Activated CD4-positive, alpha-beta T cell treated with anti-CD3 and anti-CD28 coated beads, Interleukin-2, amount 50 U/mL, for 1 hour (primary cell): ENCODE results near the gene TNFRSF9.
A peak's percentile ranks its signal among the peaks of the same experiment; 100 is the strongest.
"Not testable (repeated sequence)": the region's sequence is repeated elsewhere in the genome, so short reads cannot be mapped to it uniquely, and the experiment has no call there.

ENCODE experiments used
- DNase-seq: peaks from one replicate; pipeline ENCODE4 v3.0.0-alpha.2; 2020

Gene TNFRSF9

DNA sequence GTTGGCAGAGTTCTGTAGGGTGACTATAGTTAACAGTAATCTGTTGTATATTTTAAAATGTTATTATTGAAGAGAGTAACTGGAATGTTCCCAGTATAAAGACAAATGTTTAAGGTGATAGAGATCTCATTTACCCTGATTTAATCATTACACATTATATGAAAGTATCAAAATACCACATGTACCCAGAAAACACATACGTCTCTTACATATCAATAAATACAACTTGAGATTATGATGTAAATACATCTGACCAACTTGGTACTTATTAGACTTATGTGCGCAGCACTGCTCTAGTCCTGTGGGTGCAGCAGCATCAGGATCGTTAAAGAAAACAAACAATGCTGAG lies 20.2 kb upstream of the TNFRSF9 start:
- DNase-seq, result no peak

GRCh38 chr1:7960165-7960564 lies 19.5 kb upstream of the TNFRSF9 start:
- no peak for DNase-seq

DNA sequence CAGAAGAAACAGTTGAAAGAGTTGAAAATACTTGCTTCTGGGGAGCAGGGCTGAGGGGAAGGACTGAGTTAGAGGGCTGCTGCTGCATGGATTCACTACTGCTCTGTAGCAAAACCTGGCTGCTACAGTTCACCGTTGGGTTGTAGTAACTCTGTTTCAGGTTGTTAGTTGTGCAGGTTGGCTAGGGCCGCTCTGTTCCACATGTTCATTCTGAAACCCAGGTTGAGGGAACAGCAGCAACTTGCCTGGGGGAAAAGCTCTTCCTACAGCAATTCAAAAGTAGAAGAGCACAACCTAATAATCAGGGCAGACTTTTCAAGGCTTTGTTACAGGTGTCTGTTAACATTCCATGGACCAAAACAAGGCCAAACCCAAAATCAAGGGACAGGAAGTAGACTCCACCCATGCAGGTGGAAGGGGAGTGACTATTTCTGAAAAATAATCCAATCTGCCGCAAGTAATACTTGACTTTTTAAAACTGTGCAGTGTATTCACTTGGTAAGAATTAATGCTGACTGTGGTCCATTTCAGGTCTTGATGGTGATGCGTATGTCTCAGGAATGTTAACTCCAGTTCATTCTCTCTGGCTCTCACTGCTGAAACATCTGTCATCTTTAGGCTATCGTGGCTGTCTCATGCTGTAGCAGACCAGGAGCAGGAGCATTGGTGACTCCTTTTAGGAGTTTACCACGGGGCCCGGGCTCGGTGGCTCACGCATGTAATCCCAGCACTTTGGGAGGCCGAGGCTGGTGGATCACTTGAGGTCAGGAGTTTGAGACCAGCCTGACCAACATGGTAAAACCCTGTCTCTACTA lies 15.8 kb upstream of the TNFRSF9 start:
- DNase-seq, result no peak

GRCh38 chr1:7954683-7955082 lies 14.0 kb upstream of the TNFRSF9 start:
- no peak for DNase-seq

DNA sequence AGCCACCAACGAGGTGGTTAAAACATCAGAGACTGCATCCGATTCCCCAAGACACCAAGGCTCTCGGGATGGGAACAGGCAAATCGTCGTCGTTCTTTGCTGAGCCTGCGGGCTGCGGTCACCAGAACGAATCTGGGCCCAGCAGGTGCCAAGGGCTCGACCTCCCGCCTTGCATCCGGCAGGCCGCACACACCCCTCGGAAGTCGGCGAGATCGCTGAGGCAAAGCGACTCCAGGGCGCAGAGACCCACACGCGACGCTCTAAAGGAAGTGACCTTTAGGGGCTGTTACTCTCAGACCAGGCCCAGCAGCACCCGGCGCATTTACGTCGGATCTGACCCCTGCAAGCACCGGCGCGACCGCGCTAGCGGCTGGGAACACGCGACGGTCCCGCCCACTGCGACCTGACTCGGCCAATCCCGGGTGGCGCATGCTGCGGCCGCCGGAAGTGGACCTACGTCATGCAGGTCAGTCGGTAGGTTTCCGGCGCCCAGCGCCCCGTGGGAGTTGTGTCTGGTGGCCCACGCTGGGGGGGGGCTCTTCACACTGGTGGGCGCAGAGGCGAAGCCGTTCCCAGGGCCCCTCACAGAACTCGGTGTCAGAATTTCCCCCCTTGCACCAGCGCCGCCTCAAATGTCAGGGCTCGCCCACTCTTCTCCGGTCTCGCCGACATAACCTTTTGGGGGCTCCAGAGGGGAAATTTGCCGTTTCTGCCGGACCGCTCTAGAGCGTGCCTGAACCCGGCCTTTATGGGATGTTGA lies 13.4 kb upstream of the TNFRSF9 start:
- DNase-seq, result peak; percentile 59

DNA sequence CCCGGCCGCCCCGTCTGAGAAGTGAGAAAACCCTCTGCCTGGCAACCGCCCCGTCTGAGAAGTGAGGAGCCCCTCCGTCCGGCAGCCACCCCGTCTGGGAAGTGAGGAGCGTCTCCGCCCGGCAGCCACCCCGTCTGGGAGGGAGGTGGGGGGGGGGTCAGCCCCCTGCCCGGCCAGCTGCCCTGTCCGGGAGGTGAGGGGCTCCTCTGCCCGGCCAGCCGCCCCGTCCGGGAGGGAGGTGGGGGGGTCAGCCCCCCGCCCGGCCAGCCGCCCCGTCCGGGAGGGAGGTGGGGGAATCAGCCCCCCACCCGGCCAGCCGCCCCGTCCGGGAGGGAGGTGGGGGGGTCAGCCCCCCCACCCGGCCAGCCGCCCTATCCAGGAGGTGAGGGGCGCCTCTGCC lies 12.2 kb upstream of the TNFRSF9 start:
- not testable (repeated sequence) for DNase-seq

DNA sequence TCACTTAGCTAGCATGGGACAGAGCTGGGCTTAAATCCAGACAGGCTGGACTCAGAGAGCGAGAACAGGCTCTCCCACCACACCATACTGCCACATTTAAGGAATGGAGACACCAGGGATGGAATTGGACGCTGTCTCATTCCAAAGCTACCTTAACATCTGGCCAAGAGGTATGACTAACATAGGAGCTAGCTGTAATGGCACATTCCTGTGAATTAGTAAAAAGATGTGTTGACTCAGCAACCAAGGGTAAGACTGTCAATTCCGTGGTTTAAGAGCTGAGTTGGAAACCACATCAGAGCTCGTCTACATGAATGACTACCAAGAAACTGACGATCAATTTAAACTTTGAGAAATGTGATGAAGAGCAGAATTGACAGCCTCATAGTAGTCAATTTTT lies 8.3 kb upstream of the TNFRSF9 start:
- DNase-seq, result no peak

DNA sequence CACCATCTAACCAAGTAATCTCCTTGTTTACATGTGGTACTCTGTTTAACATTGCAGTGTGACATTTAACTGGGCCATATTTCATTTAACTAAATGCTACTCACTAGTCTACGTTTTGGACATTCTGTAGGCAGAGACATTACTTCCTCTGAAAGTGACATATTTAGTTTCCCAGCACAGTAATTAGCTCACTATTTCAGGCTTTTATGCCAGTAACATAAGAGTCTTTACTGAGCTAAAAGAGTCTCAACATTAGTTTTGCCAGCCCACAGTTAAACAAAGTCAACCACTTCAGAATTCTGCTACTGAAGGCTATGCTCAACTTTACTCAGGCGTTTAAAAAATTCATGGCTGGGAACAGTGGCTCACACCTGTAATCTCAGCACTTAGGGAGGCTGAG lies 2.6 kb upstream of the TNFRSF9 start:
- DNase-seq, result no peak

DNA sequence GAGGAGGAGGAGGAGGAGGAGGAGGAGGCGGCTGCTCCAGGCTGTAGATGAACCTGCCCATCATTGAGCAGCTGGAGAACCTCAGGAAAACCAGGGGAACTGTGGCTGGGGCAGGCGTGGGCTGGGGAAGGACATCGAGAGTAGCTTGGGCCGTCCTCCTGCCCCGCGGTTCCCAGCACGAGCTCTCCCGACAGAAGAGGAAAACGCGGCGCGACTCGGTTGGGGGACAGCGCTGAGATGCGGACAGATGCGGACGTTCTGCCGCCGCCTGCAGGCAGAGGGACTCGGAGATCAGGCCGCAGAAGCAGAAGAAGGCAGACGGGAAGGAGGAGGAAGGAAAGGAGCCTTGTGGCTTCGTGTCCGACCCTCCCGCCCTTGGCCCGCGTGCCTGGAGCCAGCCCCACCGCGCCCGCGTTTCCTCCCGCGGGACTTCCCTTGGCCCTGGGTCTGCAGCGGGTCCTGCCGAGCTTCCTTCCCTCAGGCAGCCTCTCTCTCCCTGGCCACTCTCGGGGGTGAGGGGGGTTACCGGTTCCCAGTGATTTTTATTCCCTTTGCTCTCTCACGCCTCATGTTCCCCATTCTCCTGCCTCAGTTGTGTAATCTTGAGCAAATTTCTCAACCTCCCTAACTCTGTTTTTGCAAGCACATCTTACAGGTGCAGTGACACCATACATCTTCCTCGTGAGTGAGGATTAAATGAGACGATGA lies 1.7 kb upstream of the TNFRSF9 start:
- peak; percentile 35 for DNase-seq

GRCh38 chr1:7941437-7941793 lies 776 bp upstream of the TNFRSF9 start:
- DNase-seq, result no peak

GRCh38 chr1:7940034-7940433 lies 605 bp downstream of the TNFRSF9 start:
- DNase-seq, result no peak

DNA sequence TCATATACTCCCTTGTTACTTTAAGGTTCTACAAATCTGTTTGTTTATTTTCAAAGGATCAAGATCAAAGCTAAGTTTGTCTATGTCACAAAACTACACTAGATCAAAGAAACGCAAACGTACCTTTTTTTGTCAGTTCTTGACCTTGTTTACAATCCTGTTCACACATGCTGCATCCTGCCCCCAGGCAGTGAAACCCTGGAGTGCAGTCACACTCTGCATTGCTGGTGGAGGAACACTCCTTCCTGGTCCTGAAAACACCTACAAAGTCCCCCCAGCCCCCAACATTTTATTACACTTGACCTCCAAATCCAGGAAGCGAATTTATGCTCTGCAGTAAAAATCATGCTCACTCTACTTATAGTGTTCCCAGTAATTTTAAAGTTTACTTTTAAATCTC lies 2.6 kb downstream of the TNFRSF9 start:
- DNase-seq, result no peak

DNA sequence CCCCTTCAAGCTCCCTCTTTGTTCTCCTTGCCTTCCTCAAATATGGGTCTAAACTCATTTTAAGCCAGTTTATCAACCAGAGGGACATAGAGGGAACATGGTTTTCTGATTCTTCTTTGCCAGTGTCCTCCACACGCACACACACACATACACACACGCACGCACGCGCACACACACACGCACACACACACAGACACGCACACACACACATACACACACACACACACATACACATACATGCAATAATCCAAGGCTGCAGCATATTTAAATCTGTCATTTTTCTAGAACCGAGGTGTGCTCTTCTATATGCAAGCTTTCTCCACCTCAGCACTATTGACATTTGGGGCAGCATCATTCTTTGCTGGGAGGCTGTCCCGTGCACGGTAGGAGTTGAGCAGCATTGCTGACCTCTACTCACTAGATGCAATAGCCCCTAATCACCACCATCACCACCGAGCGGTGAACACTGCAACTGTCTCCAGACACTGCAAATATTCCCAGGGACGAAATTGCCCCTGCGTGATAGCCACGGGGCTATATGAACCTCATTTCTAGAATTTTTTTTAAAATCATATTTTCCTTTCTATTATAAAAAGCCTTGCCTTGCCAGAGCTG lies 8.0 kb downstream of the TNFRSF9 start:
- no peak for DNase-seq

GRCh38 chr1:7931446-7931812 lies 9.2 kb downstream of the TNFRSF9 start:
- no peak for DNase-seq

DNA sequence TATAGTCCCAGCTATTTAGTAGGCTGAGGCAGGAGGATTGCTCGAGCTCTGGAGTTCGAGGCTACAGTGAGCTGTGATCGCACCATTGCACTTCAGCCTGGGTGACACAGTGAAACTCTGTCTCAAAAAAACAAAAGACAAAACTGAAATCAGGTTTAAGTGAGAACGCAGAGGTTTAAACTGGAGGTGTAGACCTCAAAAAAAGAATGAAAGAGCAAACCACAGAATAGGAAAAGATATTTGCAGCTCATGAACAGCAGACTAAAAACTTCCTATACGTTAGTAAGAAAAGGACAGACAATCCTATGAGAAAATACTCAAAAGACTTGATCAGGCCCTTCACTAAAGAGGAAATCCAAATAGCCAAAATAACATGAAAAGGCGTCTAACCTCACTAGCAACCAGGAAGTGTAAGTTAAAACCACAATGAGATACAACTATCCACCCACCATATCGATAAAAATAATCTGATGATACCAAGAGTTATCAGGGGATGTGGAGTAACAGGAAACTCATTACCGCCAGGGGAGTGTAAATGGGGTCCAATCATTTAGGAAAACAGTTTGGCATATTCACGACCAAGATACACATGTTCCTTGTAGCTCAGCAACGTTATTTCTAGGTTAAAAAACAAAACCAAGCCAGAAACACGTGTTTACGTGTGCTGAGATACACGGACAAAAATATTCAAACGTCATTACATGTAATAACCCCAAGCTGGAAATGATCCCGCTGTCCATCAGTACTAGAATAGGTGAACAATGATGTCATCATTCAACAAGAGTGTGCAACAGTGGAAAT lies 9.8 kb downstream of the TNFRSF9 start:
- no peak for DNase-seq

GRCh38 chr1:7929637-7930036 lies 11.0 kb downstream of the TNFRSF9 start:
- no peak for DNase-seq

GRCh38 chr1:7928247-7928646 lies 12.4 kb downstream of the TNFRSF9 start:
- DNase-seq, result no peak

GRCh38 chr1:7927061-7927460 lies 13.6 kb downstream of the TNFRSF9 start:
- DNase-seq, result not testable (repeated sequence)

DNA sequence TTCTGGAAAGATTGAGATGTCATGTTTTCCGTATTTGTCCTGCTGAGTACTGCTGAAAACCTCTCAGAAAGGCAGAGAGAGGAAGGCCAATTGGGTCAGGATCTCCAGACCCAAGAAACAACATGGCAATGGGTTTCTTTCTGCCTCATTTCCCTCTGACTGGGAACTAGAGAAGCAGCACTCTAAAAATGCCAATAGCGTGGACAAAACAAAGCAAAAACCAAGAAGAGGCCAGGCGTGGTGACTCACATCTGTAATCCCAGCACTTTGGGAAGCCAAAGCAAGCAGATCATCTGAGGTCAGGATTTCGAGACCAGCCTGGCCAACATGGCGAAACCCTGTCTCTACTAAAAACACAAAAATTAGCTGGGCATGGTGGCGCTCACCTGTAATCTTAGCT lies 18.3 kb downstream of the TNFRSF9 start:
- DNase-seq, result no peak

GRCh38 chr1:7921796-7922195 lies 18.8 kb downstream of the TNFRSF9 start:
- DNase-seq, result no peak

DNA sequence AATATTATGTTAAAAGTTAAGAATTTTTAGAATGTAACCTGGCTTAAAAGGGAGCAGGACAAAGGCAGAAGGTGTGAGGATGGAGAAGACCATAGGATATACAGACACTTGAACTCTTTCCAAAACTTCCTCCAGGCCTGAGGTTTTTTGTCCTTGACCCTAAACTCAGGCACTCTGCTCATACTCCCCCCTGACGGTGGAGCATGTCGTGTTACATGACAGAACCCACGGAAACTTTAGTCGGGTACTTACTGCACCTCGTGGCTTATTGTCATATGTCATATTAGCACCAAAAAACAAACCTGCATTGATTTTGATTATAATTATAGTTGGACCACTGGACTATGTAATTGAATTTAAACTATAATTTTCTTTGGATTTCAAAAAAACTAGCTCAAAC lies 20.8 kb downstream of the TNFRSF9 start:
- DNase-seq, result no peak

DNA sequence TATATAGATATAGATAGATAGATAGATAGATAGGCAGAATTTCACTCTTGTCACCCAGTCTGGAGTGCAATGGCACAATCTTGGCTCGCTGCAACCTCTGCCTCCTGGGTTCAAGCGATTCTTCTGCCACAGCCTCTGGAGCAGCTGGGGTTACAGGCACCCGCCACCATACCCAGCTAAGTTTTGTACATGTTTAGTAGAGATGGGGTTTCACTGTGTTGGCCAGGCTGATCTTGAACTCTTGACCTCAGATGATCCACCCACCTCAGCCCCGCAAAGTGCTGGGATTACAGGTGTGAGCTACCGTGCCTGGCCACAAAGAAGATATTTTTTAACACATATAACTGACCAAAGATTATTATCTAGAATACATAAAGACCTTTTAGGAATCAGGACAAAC lies 22.7 kb downstream of the TNFRSF9 start:
- not testable (repeated sequence) for DNase-seq

DNA sequence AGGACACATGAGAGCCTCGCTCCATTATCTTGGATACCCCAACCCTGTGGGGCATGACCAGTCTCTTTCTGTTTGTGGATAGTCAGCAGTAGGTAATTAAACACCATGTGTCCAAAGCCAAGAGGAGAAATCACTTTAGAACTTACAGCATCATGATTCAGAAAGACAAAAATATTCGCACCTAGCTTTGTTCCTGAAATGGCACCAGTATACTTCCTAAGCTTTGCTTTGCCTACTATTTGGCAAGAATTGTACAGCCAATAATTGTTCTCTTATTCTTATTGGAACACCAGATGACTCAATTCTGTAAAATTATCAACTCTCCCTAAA lies 24.2 kb downstream of the TNFRSF9 start:
- no peak for DNase-seq
